Muscle of back (tissue), 13 donors: ENCODE data around the gene GHITM. TPM values are rescaled to one million over a fixed set of nuclear protein-coding genes. Genes with fewer than 3 reads are reported as not detected.
"Not testable (repeated sequence)": the region's sequence is repeated elsewhere in the genome, so short reads cannot be mapped to it uniquely, and the experiment has no call there.

Experiments used
- DNase-seq, 3 donors: peaks; one replicate each; pipeline versions ENCODE4 v3.0.0 to v3.0.0-alpha.2; 2013
- long read RNA-seq, 9 donors: transcript quantifications; one replicate each; lab custom pipeline, GENCODE V29; 2026
- polyA plus RNA-seq, 10 donors: library from polyadenylated mRNA; unstranded; fragments of 120-200 nt; gene quantifications; one replicate each; pipeline ENCODE4 v1.2.1, GENCODE V29; 2013; ENCODE audit not compliant: insufficient read length in 10 of 10

Gene GHITM, protein sequence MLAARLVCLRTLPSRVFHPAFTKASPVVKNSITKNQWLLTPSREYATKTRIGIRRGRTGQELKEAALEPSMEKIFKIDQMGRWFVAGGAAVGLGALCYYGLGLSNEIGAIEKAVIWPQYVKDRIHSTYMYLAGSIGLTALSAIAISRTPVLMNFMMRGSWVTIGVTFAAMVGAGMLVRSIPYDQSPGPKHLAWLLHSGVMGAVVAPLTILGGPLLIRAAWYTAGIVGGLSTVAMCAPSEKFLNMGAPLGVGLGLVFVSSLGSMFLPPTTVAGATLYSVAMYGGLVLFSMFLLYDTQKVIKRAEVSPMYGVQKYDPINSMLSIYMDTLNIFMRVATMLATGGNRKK
- 100 to 1,000 TPM in 9 of 10 donors, 10 to 100 TPM in 1; 97.5 to 125 (median 113) TPM for polyA plus RNA-seq
- long read RNA-seq, donor 1, transcript GHITM-201 (9 exons, 2,128 nt), result major isoform, 37 of 121 reads
- long read RNA-seq, donor 1, partial matches to known transcripts, result 84 of 121 reads
- long read RNA-seq, donor 1, other reads (novel, unspliced or antisense), result 0 of 121 reads
- long read RNA-seq, donor 2, transcript GHITM-201 (9 exons, 2,128 nt), result major isoform, 34 of 64 reads
- long read RNA-seq, donor 2, partial matches to known transcripts, result 30 of 64 reads
- long read RNA-seq, donor 2, other reads (novel, unspliced or antisense), result 0 of 64 reads
- long read RNA-seq, donor 3, result 0 reads
- long read RNA-seq, donor 4, transcript GHITM-201 (9 exons, 2,128 nt), result major isoform, 44 of 96 reads
- long read RNA-seq, donor 4, partial matches to known transcripts, result 52 of 96 reads
- long read RNA-seq, donor 4, other reads (novel, unspliced or antisense), result 0 of 96 reads
- long read RNA-seq, donor 5, transcript GHITM-201 (9 exons, 2,128 nt), result major isoform, 56 of 107 reads
- long read RNA-seq, donor 5, partial matches to known transcripts, result 51 of 107 reads
- long read RNA-seq, donor 5, other reads (novel, unspliced or antisense), result 0 of 107 reads
- long read RNA-seq, donor 6, transcript GHITM-201 (9 exons, 2,128 nt), result major isoform, 58 of 165 reads
- long read RNA-seq, donor 6, partial matches to known transcripts, result 102 of 165 reads
- long read RNA-seq, donor 6, other reads (novel, unspliced or antisense), result 5 of 165 reads
- long read RNA-seq, donor 7, transcript GHITM-201 (9 exons, 2,128 nt), result major isoform, 30 of 71 reads
- long read RNA-seq, donor 7, partial matches to known transcripts, result 41 of 71 reads
- long read RNA-seq, donor 7, other reads (novel, unspliced or antisense), result 0 of 71 reads
- long read RNA-seq, donor 8, transcript GHITM-201 (9 exons, 2,128 nt), result major isoform, 19 of 69 reads
- long read RNA-seq, donor 8, partial matches to known transcripts, result 50 of 69 reads
- long read RNA-seq, donor 8, other reads (novel, unspliced or antisense), result 0 of 69 reads
- long read RNA-seq, donor 9, transcript GHITM-201 (9 exons, 2,128 nt), result major isoform, 6 of 6 reads
- long read RNA-seq, donor 9, partial matches to known transcripts, result 0 of 6 reads
- long read RNA-seq, donor 9, other reads (novel, unspliced or antisense), result 0 of 6 reads

DNA sequence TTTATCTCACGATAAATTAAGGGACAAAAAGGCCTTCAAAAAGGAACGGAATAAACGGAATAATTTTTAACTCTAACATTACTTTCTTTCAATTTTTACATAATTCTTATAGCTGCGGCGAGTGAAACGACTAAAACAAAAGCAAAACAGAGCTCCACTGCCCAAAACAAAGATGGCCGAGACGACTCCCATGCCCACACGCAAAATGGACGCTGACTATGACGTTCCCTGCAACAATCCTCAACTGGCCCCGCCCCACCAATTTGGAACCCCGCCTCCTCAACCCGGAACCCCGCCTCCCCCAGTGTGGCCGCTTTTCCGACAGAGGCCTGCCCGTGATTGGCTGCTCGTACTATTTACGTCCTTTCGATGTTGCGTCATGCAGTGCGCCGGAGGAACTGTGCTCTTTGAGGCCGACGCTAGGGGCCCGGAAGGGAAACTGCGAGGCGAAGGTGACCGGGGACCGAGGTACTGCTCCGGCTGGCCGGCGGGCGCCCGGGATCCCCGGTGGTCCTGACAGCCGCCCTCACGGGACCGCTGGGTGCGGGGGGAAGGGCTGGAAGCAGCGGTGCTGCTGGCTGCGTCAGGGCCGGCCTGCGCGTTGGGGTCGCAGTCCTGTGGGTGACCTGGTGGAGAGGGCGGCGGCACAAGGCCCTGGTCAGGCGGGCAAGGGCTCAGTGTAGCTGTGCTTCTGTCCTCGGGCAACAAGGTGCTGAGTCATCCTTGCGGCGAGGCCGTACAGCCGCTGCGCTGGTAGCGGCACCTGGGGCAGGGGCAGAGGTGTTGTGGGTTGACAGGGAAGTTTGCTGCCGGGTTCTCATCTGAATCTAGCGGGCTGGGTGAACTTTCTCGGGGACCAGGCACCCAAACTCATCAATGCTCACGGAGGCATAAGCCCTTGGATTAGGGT lies at the start of gene GHITM:
TSS of gene GHITM (plus strand) at position 384 of the 910 bp plus-strand sequence. CDS start 1,992 bp downstream, outside the sequence.
- peak; percentile 99 for DNase-seq

DNA sequence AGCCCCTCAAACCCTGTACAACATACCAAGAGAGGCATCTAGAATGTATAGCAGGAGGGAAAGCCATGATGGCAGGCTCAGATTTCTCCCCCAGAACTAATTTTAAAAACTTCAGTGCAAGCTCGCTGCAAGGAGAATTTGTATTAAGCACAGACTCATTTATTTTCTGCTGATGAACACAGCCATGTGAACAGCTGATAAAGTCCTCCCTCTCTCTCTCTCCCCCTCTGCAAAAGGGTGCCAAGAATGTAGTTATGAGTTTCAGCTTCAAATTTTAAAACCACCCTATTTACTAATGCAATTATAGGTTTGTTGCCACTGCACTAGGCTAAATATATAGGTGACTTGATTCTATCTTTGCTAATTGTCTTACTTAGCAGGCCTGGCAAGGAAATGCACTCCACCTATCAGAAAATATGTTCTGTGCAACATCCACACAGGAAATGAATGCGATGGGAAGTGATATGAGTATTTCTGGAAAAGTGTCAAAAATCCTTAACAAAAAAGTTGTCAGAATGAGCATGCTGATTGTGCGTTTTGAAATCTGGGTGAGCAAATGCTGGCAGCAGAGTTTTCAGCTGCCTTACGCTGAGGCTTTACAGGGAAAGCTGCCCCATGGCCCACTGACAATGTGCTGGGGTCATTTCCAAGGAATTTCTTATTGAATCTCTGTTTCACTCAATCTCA lies 43.4 kb upstream of the GHITM start:
- peak; percentile 34 to 71 (median 42) for DNase-seq

DNA sequence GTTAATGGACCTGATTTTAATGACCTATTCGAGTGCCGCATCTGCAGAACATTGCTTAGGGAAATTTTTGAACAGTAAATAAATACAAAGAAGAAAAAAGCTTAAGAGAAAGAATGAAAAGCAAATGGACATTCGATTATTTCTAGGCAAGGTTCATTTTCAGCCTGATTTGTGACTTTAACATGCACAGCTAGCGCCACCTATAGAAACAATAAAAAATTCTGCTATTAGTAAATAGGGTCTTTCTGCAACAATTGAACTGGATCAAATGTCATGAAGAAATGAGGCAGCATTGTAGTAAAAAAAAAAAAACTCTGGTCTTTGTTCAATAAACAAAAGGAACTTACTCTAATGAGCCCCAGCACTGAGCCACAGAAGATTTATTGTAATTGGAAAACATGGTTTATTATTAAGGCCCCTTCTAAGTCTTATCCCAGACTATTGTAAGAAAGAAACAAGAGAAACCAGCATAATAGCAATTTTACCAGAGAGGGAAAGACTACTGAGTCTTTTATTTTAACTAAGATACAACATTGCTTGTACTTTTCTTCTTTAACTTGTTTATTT lies 41.4 kb upstream of the GHITM start:
- peak in 1 of 3 donors; percentile 40 for DNase-seq

DNA sequence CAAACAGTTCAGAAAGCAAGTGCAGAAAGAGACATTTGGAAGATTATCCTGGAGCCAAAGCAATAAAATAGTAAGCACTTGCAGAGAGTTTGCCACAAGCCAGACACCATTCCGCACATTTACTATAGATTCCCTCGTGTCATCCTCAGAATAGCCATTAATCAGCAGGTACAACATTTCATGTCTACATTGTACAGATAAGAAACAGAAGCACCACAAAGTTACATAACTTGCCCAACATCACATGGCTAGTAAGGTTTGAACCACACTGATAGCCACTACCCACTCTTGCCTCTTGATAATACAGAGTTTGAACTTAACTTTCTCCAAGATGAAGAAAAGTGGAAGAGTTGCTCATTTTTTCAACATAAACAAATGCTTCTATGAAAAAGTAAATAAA lies 40.6 kb upstream of the GHITM start:
- no peak for DNase-seq

DNA sequence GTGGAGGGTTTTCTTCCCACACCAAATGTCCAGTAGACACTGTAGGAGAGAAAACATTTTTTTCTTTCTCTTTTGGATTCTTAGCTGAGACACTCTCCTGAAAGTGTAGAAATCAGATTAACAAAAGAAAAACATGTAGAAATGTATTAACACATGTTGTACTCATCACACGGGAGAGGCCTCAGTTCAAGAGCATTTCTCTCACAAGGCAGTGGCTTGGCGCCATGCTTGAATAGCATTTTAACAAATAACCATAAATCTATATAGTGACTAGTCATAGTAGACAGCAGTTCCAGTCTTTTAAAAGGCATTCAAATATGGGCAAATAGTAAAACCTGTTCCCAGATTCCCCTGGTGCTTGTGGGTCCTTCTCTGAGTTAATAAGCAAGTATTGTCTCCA lies 38.3 kb upstream of the GHITM start:
- no peak for DNase-seq

DNA sequence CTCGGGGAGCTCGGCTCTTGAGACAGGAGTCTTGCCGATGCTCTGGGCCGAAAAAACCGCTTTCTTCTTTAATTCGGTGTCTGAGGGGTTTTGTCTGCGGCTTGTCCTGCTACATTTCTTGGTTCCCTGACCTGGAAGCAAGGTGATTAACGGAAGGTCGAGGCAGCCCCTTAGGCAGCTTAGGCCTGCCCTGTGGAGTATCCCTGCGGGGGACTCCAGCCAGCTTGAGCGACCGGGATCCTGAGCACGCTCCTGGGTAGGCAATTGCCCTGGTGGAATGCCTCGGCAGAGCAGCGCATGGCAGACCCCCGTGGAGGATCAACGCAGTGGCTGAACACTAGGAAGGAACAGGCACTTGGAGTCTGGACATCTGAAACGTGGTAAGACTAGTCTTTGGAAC lies 30.5 kb upstream of the GHITM start:
- DNase-seq, result no peak

DNA sequence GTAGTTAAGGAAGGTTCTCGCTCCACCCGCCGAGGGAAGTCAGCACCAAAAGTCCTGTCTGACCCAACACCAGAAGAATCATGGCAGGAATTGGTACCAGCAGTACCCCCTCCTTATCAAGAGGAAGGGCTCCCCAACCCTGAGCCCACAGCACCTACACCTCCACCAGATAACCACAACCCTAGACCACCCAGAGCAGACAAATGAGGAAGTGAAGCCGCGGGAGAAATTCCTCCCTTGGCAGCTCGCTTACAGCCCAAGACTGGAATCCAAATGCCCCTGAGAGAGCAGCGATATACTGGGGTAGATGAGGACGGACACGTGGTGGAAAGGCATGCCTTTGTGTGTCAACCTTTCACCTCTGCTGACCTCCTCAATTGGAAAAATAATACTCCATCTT lies 29.5 kb upstream of the GHITM start:
- DNase-seq, result not testable (repeated sequence)

DNA sequence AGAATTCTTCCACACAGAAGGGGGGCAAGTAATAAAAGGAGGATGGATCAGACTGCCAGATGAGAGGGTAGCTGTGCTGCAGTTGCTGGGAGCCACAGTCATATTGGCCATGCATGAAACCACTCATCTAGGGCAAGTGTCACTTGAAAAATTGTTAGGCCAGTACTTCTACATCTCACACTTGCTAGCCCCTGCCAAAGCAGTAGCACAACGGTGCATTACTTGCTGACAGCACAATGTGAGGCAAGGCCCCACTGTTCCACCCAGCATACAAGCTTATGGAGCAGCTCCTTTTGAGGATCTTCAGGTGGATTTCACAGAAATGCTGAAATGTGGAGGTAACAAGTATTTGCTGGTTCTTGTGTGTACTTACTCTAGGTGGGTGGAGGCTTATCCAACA lies 25.8 kb upstream of the GHITM start:
- not testable (repeated sequence) for DNase-seq

DNA sequence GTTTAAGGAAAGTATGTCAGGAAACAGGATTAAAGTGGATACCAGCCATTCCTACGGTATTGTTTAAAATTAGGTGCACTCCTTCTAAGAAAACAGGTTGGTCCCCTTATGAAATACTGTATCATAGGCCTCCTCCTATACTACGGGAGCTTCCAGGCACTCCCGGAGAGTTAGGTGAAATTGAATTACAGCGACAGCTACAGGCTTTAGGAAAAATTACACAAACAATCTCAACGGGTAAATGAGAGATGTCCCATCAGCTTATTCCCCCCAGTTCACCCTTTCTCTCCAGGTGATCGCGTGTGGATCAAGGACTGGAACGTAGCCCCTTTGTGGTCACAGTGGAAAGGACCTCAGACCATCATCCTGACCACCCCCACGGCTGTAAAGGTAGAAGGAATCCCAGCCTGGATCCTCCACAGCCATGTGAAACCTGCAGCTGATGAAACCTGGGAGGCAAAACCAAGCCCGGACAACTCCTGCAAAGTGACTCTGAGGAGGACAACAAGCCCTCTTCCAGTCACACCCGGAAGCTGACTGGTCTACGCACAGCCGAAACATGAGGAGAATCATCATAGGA lies 25.1 kb upstream of the GHITM start:
- DNase-seq, result no peak

DNA sequence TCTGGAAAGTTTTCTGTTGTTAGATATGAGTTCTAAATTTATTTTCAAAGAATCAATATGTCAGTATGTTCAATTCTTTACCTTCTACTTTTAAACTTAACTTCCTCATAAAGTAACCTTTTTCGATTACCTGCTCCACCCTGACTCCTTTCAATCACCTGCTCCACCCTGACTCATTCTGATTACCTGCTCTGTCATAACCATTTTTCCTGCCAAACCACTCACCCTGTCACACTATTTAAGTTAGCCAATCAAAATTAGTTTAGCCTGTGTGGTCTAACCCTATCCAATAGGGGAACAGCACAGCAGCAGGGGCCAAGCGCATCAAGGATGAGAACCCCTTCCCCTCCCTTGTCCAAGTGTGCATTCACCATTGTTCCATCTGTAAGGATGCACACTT lies 22.1 kb upstream of the GHITM start:
- DNase-seq, result not testable (repeated sequence)

DNA sequence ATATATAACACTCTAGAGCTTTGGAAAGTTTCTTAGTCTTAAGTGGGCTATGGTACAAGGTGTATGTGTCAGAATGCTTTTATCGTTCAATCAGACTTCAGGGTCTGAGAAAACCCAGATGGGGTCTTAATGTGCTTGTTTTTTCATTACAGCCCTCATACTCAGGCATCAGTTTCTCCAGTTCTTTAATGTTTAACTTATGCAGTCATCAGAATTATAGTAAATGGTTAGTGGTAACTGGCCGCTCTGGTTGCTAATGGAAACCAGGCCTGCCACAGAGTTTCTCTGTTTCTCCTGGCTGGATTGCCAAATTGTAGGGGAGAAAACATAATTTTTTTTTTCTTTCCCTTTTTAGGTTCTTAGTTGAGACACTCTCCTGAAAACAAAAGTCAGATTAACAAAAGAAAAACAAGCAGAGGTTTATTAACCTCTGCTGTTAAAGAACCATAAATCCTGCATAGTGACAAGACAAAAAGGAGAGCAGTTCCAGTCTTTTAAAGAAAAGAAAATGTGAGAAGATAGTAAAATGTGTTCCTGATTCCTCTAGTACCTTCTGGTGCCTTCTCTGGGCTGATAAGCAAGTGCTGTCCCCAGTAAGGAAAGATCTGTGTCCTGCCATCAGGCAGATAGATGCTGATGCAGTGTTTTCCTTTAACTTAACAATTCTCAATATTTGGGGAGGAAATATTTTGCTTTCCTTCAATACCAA lies 21.5 kb upstream of the GHITM start:
- no peak for DNase-seq

DNA sequence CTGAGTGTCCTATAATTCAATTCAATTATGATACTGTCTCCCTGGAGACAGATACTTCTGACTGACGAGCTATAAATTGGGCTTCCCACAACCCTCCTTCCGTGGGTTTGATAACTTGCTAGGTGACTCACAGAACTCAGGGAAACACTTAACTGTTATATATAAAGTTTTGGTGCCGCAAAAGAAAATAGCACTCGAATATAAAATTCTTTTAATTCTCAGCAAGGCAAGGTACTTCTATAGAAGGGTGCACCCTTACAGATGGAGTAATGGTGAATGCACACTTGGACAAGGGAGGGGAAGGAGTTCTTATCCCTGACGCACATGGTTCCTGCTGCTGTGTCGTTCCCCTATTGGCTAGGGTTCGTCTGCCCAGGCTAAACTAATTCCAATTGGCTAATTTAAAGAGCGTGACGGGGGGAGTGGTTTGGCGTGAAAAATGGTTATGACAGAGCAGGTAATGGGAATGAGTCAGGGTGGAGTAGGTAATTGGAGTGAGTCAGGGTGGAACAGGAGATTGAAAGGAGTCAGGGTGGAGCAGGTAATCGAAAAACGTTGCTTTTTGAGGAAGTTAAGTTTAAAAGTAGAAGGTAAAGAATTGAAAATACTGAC lies 20.8 kb upstream of the GHITM start:
- DNase-seq, result no peak

DNA sequence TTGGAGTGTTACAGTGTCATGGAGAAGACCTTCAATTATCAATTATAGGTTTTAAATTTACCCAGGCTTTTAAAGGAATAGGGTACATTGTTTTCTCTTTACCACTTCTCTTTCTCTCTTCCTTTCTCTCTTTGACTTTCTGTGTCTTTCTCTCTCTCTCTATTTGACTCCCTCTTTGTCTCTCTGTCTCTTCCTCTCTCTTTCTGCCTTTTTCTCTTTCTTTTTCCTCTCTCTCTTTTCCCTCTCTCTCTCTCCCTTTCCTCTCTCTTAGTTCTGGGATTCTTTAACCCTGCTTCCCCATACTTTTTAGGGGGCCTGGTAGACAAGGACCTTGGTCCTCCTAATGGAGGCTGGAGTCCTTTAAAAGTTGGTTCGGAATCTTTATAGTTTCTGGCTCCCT lies 15.9 kb upstream of the GHITM start:
- DNase-seq, result no peak

DNA sequence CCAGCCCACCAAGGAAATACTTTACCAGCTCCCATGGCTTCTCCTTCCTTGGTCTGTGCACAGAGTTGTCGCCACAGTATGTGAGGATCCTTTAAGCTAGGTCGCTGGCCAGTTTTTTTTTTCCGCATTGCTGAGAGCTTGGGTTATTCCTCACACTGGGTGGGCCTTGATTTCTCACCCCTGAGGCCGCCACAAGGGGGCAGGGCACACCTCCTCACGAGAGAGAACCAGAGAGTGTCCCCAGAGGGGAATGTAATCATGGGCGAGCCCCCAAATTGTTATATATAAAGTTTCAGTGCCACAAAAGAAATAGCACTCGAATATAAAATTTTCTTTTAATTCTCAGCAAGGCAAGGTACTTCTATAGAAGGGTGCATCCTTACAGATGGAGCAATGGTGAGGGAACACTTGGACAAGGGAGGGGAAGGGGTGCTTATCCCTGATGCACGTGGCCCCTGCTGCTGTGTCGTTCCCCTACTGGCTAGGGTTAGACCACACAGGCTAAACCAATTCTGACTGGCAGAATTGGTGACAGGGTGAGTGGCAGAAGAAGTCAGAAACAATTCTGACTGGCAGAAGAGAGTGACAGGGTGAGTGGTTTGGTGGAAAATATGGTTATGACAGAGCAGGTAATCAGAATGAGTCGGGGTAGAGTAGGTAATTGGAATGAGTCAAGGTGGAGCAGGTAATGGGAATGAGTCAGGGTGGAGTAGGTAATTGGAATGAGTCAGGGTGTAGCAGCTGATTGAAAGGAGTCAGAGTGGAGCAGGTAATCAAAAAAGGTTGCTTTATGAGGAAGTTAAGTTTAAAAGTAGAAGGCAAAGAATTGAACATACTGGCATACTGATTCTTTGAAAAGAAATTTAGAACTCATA lies 13.2 kb upstream of the GHITM start:
- not testable (repeated sequence) for DNase-seq

DNA sequence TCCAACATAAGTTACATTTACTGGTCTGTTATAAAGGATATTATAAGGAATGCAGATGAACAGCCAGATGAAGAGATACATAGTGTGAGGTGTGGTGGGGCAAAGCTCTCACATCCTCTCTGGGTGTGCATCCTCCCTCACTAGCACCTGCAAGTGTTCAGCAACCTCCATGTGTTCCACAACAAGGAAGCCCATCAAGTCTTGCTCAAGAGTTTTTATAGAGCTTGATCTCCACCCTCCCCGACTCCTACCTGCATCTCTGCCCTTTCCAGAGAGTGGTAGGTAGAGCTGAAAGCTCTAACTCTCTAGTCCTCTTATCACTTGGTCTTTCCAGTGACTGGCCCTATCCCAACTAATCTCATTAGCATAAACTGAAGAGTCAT lies 12.5 kb upstream of the GHITM start:
- no peak for DNase-seq

DNA sequence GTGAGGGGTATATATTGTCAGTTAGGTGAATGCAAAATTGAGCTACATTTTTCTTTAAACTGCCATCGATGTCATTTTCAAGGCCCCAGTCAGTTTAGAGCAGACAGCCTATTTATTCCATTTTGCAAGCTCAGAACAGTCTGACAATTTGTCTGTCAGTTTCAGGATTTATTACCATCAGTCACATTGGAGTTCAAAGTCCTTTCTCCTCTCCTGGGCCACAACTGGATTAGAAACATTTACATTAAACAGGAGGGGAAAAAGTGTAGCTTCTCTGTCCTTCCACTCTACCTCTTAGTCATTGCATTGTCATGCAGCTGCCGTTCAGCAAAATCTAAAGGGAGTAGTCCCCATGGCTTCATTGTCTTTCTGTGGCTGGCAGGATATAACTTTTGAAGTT lies 3.5 kb upstream of the GHITM start:
- no peak for DNase-seq

DNA sequence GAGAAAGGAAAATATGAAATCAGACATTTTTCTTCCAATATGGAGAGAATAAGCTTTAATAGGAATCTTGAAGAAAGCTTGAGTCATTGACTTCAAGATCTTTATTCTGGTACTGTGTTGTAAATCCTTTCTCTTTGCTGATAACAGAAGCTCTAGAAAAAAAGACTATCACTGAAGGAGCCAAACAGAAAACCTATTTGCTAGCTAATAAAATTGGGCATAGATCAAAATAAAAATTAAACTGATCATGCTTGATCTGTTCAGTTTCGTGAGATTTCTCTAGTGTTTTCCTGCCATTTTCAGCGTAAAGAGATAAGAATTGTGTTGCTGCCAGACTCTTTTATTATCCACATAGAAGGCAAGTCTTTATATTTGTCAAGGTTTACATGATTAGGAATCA lies 1.5 kb upstream of the GHITM start:
- no peak for DNase-seq
